Nephron progenitor cell (in vitro differentiated cells): ENCODE results near the gene MED15.

ENCODE experiments used
- DNase-seq: peaks from one replicate; pipeline ENCODE4 v3.0.0; 2021
- H3K27ac Mint-ChIP-seq: 2 replicates; pipeline ENCODE4 v1.8.0; 2021; ENCODE audit warnings: mild to moderate bottlenecking, moderate library complexity, mixed read lengths
- H3K27me3 Mint-ChIP-seq: 2 replicates; pipeline ENCODE4 v1.8.0; 2021; ENCODE audit warnings: mild to moderate bottlenecking, low read depth, mixed read lengths; ENCODE audit not compliant: poor library complexity
- H3K36me3 Mint-ChIP-seq: 2 replicates; pipeline ENCODE4 v1.8.0; 2021; ENCODE audit warnings: low read depth, mixed read lengths
- H3K4me1 Mint-ChIP-seq: 2 replicates; pipeline ENCODE4 v1.8.0; 2021; ENCODE audit warnings: mixed read lengths
- H3K4me3 Mint-ChIP-seq: 2 replicates; pipeline ENCODE4 v1.8.0; 2021; ENCODE audit warnings: mild to moderate bottlenecking, moderate library complexity, mixed read lengths
- H3K9me3 Mint-ChIP-seq: 2 replicates; pipeline ENCODE4 v1.8.0; 2021; ENCODE audit warnings: mild to moderate bottlenecking, moderate library complexity, mixed read lengths
- TF ChIP-seq, protein P1 (sequence below): fragments of 200-600 bp; sonication (generic); IDR thresholded peaks from 2 replicates; pipeline ENCODE4 v1.5.0; 2021; ENCODE audit warnings: antibody characterized with exemption

The MED15 gene

GRCh38 chr22:20636075-20636812, 128.8 kb downstream of the MED15 start:
- no peaks in the 10 kb centered on the region for H3K36me3 Mint-ChIP-seq
- TF ChIP-seq, protein P1, sequence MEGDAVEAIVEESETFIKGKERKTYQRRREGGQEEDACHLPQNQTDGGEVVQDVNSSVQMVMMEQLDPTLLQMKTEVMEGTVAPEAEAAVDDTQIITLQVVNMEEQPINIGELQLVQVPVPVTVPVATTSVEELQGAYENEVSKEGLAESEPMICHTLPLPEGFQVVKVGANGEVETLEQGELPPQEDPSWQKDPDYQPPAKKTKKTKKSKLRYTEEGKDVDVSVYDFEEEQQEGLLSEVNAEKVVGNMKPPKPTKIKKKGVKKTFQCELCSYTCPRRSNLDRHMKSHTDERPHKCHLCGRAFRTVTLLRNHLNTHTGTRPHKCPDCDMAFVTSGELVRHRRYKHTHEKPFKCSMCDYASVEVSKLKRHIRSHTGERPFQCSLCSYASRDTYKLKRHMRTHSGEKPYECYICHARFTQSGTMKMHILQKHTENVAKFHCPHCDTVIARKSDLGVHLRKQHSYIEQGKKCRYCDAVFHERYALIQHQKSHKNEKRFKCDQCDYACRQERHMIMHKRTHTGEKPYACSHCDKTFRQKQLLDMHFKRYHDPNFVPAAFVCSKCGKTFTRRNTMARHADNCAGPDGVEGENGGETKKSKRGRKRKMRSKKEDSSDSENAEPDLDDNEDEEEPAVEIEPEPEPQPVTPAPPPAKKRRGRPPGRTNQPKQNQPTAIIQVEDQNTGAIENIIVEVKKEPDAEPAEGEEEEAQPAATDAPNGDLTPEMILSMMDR = no peak
- DNase-seq = no peak
- no peak overlapping the region for H3K4me3 Mint-ChIP-seq
- H3K27me3 Mint-ChIP-seq = peaks cover 26% of the 10 kb centered on the region
- H3K9me3 Mint-ChIP-seq = peaks cover 4% of the 10 kb centered on the region
- H3K27ac Mint-ChIP-seq = no peak overlapping the region
- peaks cover 11% of the 10 kb centered on the region for H3K4me1 Mint-ChIP-seq

GRCh38 chr22:20636945-20637344, 129.5 kb downstream of the MED15 start:
- DNase-seq = no peak
- no peak overlapping the region for H3K4me3 Mint-ChIP-seq
- peaks cover 11% of the 10 kb centered on the region for H3K4me1 Mint-ChIP-seq
- peaks cover 26% of the 10 kb centered on the region for H3K27me3 Mint-ChIP-seq
- no peaks in the 10 kb centered on the region for H3K36me3 Mint-ChIP-seq
- H3K27ac Mint-ChIP-seq = no peak overlapping the region
- TF ChIP-seq, protein P1 = no peak
- peaks cover 4% of the 10 kb centered on the region for H3K9me3 Mint-ChIP-seq
